ENCODE measurements around the gene SDC1.
A peak's percentile ranks its signal among the peaks of the same experiment; 100 is the strongest.
"Not testable (repeated sequence)": the region's sequence is repeated elsewhere in the genome, so short reads cannot be mapped to it uniquely, and the experiment has no call there.

Gene SDC1

DNA sequence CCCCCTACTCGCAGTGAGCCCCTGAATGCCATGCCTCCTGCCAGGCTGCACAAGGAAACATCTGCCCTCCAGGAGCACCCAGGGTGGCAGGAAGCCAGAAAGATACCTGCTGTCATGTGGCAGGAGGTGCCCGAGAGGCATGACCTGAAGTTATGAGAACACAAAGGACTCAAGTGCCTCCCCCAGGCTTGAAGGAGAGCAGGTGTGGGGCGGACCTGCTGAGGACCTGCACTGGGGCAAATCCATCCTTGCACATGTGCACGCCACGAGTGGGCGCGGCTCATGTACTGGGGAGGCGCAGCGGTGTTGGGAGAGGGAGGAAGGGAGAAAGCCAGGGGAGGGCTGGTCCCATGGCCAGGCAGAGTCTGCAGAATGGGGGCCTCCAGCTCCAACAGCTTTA is 26.9 kb downstream of the SDC1 start:
- no peak overlapping the region for H3K4me3 ChIP-seq (ENCODE audit: low read length)
- H3K9ac ChIP-seq (ENCODE audit: low read length) = no peak overlapping the region
- no peaks in the 10 kb centered on the region for H3K27me3 ChIP-seq (ENCODE audit: control insufficient read depth, insufficient read depth, low read length)
- H3K9me3 ChIP-seq (ENCODE audit: control insufficient read depth, low read length) = no peaks in the 10 kb centered on the region
- peaks cover 73% of the 10 kb centered on the region for H3K4me1 ChIP-seq (ENCODE audit: control insufficient read depth, insufficient read depth, low read length)
- H3K36me3 ChIP-seq (ENCODE audit: control insufficient read depth, insufficient read depth, low read length) = peaks cover 11% of the 10 kb centered on the region

DNA sequence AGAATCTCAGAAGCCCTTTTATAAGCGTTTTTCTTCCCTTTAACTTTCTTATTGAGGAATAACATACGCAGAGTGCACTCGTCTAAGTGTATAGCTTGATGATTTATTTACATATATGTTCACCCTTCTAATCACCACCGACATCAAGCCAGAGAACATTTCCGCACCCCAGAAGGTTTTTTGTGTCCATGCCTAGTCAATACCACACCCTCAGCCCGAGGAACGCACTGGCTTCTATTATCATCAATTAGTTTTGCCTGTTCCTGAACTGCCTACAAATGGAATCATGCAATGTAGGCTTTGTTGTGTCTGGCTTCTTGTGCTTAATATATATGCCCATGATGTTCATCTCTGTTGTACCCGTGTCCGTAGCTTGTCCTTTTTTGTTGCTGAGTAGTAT is 27.7 kb downstream of the SDC1 start:
- no peak overlapping the region for H3K9ac ChIP-seq (ENCODE audit: low read length)
- no peak overlapping the region for H3K4me3 ChIP-seq (ENCODE audit: low read length)
- H3K4me1 ChIP-seq (ENCODE audit: control insufficient read depth, insufficient read depth, low read length) = peaks cover 78% of the 10 kb centered on the region
- peaks cover 7% of the 10 kb centered on the region for H3K36me3 ChIP-seq (ENCODE audit: control insufficient read depth, insufficient read depth, low read length)
- H3K9me3 ChIP-seq (ENCODE audit: control insufficient read depth, low read length) = no peaks in the 10 kb centered on the region
- no peaks in the 10 kb centered on the region for H3K27me3 ChIP-seq (ENCODE audit: control insufficient read depth, insufficient read depth, low read length)

DNA sequence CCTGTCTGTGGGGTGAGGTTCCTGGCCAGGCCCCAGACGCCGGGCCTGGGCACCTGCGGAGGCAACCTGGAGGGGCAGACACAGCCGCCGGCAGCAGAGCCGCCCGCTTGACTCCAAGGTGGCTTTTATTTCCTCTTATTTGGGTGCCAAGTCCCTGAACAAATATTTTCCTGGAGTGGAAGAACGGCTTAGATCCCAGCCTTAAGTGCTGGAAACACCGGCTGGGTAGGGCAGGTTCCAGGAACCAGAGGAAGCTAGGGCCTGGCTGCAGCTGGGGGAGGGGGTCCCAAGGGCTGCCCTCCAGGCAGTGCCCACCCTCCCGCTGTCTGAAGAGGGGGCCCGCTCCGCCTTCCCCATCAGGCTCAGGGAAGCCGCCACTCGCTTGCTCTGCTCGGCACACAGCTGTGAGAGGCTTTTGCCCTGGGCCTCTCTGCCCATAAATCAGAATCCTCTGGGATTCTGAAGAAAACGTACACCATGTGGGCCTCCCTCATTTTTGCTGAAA is 28.2 kb downstream of the SDC1 start:
- H3K4me3 ChIP-seq (ENCODE audit: low read length) = no peak overlapping the region
- peaks cover 81% of the 10 kb centered on the region for H3K4me1 ChIP-seq (ENCODE audit: control insufficient read depth, insufficient read depth, low read length)
- H3K27me3 ChIP-seq (ENCODE audit: control insufficient read depth, insufficient read depth, low read length) = no peaks in the 10 kb centered on the region
- no peaks in the 10 kb centered on the region for H3K9me3 ChIP-seq (ENCODE audit: control insufficient read depth, low read length)
- peaks cover 7% of the 10 kb centered on the region for H3K36me3 ChIP-seq (ENCODE audit: control insufficient read depth, insufficient read depth, low read length)
- no peak overlapping the region for H3K9ac ChIP-seq (ENCODE audit: low read length)

DNA sequence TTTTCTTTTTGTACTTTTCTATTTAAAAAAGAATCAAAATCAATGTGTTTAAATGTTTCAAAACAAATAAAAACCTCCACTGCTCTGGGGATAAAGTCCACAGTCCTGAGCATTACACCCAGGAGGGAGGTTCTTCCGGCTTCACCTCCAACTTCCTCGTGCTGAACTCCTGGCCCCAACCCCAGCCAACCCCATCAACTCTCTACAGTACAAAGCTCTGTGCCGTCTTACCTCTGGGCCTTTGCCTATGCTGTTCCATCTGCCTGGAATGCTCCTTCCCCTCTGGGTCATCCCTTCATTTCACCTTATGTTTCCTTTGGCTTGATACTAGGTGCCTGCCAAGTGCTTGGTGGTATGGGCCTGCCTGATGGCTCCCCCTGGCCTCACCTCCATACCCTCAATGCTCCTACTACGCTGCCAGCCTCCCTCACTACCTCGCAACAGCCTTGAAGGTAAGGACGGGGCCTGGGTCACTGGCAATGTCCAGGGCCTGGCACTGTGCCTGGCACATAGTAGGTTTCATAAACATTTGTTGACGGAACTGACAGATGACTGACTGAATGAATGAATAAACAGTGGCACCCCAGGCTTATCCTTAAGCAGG is 28.8 kb downstream of the SDC1 start:
- Histone ChIP-seq H3K36me3 (ENCODE audit: control insufficient read depth, insufficient read depth, low read length) (peaks cover 6% of the 10 kb centered on the region), H3K9me3 (ENCODE audit: control insufficient read depth, low read length) (no peaks in the 10 kb centered on the region), H3K4me1 (ENCODE audit: control insufficient read depth, insufficient read depth, low read length) (peaks cover 86% of the 10 kb centered on the region), H3K9ac (ENCODE audit: low read length) (peak overlapping the region; percentile 16), H3K27me3 (ENCODE audit: control insufficient read depth, insufficient read depth, low read length) (no peaks in the 10 kb centered on the region), H3K4me3 (ENCODE audit: low read length) (no peak overlapping the region)

DNA sequence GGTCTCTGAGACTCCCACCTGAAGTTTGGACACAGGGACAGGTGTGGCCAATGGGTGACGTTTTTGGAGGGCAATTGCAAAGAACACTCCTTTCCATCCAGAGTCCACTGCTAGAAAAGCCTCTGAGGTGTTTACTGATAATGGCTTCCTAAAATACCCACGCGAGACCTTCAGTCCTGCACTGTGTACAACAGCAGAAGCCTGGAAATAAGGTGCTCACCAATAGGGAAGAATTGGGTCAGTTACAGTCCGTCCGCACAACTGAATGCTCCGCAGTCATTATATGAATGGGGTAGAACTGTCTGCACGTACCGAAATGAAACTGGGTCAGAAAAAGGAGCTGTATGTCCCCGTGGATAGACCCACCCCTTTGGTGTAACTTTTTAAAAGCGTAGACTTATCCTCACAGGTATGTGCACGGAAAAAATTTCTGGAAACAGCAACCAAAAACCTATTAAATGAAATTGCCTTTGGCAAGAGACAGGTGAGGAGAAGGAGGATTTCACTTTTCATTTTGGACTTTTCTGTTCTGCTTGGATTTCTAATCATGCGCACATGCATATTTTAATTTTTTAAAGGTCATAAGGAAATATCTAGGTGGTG is 29.4 kb downstream of the SDC1 start:
- Histone ChIP-seq H3K4me1 (ENCODE audit: control insufficient read depth, insufficient read depth, low read length) (peaks cover 83% of the 10 kb centered on the region), H3K9me3 (ENCODE audit: control insufficient read depth, low read length) (no peaks in the 10 kb centered on the region), H3K27me3 (ENCODE audit: control insufficient read depth, insufficient read depth, low read length) (no peaks in the 10 kb centered on the region), H3K36me3 (ENCODE audit: control insufficient read depth, insufficient read depth, low read length) (no peaks in the 10 kb centered on the region), H3K4me3 (ENCODE audit: low read length) (peak overlapping the region; percentile 45), H3K9ac (ENCODE audit: low read length) (peak overlapping the region; percentile 30)

DNA sequence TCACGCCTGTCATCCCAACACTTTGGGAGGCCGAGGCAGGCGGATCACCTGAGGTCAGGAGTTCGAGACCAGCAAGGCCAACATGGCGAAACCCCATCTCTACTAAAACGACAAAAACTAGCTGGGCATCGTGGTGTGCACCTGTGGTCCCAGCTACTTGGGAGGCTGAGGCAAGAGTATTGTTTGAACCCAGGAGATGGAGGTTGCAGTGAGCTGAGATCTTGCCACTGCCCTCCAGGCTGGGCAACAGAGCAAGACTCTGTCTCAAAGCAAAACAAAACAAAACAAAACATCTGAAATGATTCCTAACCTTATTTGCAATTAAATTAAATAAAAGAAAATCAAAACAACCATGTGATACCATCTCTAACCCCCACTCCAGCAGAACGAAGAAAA is 29.9 kb downstream of the SDC1 start:
- Histone ChIP-seq H3K9ac (ENCODE audit: low read length) (peak overlapping the region; percentile 30), H3K4me1 (ENCODE audit: control insufficient read depth, insufficient read depth, low read length) (peaks cover 81% of the 10 kb centered on the region)
- not testable (repeated sequence) for H3K4me3 ChIP-seq (ENCODE audit: low read length); H3K36me3 ChIP-seq (ENCODE audit: control insufficient read depth, insufficient read depth, low read length); H3K9me3 ChIP-seq (ENCODE audit: control insufficient read depth, low read length); H3K27me3 ChIP-seq (ENCODE audit: control insufficient read depth, insufficient read depth, low read length)

DNA sequence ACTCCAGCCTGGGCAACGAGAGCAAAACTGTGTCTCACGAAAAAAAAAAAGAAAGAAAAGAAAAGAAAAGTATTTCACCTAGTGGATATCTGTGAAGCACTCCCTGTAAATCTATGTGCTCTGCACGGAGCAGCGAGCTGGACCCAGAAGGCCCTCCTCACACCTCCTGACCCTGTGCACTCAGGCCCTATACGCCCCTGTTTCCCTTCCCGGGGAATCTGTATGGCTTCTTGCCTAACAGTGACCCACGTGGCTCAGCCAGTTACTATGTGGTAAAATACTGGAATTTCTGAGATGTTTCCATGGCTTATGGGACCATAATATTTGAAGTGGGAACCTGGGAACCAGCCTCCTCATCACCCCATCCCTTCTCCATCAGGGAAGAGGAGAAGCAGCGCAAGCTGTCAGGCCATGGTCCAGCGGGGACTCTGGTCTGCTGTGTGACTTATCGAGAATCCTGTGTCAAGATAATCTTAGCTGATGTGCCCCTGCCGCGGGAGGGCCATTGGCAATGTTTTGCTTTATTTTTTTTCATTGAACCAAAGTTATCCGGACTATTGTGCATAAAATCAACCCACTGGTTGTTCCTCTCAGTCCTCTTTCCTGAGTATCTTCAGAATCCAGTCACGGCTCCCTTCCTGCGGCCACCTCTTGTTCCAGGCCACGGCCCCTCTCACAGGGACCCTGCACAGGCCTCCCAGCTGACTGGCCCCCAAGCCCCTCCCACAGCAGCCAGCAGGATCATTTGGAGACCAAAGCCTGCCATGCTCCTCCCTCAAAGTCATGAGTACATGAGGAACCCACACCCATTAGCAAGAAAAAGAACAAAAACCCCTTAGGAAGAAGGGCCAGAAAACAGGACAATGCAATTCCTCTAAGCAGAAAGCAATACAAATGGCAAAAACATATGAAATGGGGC is 30.6 kb downstream of the SDC1 start:
- Histone ChIP-seq H3K4me3 (ENCODE audit: low read length) (no peak overlapping the region), H3K27me3 (ENCODE audit: control insufficient read depth, insufficient read depth, low read length) (no peaks in the 10 kb centered on the region), H3K9ac (ENCODE audit: low read length) (no peak overlapping the region), H3K9me3 (ENCODE audit: control insufficient read depth, low read length) (no peaks in the 10 kb centered on the region), H3K4me1 (ENCODE audit: control insufficient read depth, insufficient read depth, low read length) (peaks cover 81% of the 10 kb centered on the region), H3K36me3 (ENCODE audit: control insufficient read depth, insufficient read depth, low read length) (no peaks in the 10 kb centered on the region)

DNA sequence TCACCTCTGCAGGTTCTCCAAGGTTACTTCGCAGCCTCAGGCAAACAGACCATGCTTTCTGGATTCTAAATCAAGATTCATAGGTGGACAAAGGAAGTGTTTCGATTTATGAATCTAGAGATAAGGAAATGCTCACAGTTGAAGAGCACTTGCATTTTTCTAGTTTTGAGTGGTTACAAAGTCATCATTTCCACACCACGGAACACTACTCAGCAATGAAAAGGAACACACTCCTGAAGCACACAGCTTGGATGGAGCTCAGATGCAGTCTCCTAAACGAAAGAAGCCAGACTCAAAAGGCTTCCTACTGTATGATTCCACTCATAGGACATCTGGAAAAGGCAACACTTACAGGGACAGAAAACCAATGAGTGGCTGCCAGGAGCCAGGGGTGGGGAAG is 31.7 kb downstream of the SDC1 start:
- Histone ChIP-seq H3K9ac (ENCODE audit: low read length) (no peak overlapping the region), H3K27me3 (ENCODE audit: control insufficient read depth, insufficient read depth, low read length) (no peaks in the 10 kb centered on the region), H3K4me1 (ENCODE audit: control insufficient read depth, insufficient read depth, low read length) (peaks cover 72% of the 10 kb centered on the region), H3K36me3 (ENCODE audit: control insufficient read depth, insufficient read depth, low read length) (no peaks in the 10 kb centered on the region), H3K9me3 (ENCODE audit: control insufficient read depth, low read length) (no peaks in the 10 kb centered on the region), H3K4me3 (ENCODE audit: low read length) (no peak overlapping the region)

DNA sequence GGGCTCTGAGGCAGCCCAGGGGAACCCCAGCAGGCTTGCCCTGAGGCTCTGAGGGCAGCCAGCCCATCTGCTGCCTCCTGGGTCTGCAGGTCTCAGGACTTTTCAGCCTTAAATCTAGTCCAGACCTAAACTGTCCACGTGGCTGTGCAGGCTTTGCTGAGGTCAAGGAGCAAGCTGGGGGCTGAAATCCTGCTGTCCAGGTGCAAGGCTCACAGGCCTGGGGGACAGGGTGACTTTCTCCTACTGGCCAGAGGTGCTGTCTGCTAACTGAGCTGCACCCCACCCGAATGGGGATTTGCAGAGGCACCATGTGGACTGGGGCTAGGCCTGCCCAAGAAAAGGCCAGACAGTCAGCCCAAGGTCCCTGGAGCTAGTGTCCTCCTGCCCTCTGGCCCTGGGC is 32.1 kb downstream of the SDC1 start:
- H3K9ac ChIP-seq (ENCODE audit: low read length) = no peak overlapping the region
- H3K9me3 ChIP-seq (ENCODE audit: control insufficient read depth, low read length) = no peaks in the 10 kb centered on the region
- no peaks in the 10 kb centered on the region for H3K36me3 ChIP-seq (ENCODE audit: control insufficient read depth, insufficient read depth, low read length)
- no peaks in the 10 kb centered on the region for H3K27me3 ChIP-seq (ENCODE audit: control insufficient read depth, insufficient read depth, low read length)
- no peak overlapping the region for H3K4me3 ChIP-seq (ENCODE audit: low read length)
- H3K4me1 ChIP-seq (ENCODE audit: control insufficient read depth, insufficient read depth, low read length) = peaks cover 72% of the 10 kb centered on the region

DNA sequence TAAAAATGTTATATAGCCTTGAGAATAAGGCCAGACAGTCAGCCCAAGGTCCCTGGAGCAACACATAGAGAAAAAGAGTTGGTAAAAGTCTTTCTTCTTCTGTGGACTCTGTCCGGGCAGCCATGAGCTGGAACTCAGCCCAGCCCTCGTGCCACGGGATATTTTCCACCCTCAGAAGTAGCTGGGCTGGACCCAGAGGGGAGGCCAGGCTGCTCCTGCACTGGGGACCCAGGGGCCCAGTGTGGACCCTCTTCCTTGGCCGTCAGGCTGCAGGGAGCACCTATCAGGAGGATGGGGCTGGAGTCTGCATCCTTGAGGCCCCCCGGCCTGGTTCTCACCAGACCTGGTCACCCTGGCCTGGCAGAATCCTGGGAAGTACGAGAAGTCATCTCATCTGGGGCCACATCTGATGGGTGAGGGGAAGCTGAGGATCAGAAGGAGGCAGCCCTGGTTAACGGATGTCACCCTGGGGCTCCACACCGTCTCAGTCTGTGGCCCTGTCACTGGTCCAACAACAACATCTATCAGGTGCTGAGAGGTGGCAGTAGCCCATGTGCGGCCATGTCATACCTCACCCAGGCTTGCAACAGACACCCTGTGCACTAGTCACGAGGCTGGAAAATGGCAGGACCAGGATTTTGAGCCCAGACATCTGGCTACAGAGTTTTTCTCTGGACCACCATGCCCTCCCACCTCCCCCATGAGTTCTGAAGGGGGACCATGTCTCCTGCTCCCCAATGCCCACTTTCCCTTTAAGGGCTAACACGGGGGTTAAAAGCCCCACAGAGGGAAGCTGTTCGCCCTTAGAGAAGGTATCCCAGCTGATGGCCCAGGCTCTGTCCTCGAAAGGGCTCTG is 33.0 kb downstream of the SDC1 start:
- Histone ChIP-seq H3K27me3 (ENCODE audit: control insufficient read depth, insufficient read depth, low read length) (no peaks in the 10 kb centered on the region), H3K4me3 (ENCODE audit: low read length) (no peak overlapping the region), H3K9me3 (ENCODE audit: control insufficient read depth, low read length) (no peaks in the 10 kb centered on the region), H3K9ac (ENCODE audit: low read length) (no peak overlapping the region), H3K36me3 (ENCODE audit: control insufficient read depth, insufficient read depth, low read length) (no peaks in the 10 kb centered on the region), H3K4me1 (ENCODE audit: control insufficient read depth, insufficient read depth, low read length) (peaks cover 71% of the 10 kb centered on the region)

DNA sequence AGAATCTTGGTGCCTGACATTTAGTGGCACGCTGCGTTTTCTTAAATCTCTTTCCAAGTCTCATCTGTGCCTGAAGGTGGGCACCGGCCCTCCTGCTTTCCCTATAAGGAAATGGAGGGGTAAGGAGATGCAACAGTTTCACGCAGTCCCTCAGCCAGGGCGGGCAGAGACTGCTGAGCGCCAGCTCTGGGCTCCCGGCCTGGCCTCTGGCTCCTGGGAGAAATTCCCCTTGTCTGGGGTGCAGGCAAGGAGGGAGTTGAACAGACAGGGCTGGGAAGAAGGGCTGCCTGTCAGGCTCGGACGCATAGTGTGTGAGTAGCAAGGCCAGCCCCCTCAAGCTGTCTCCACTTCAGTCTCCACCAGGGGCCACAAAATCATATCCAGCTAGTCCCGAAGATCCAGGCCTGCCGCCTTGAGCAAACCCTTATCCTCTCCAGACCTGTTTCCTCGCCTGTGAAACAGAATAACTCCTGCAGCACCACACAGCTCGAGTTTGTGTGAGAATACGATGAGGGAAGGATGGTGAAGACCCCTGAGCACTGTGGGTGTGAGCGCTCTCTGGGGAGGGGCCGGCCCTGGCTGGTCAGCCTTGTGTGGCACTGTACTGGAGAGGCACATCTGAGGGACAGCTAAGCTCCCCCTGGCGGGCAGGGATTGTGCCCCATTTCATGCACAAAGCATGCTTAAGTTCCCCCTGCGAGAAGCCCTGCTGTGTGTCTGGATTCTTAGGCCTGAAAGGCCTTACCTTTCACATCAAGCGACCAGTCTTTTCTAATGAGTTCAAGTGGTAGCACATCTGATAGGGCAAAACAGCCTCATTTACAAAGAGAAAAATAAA is 33.8 kb downstream of the SDC1 start:
- H3K36me3 ChIP-seq (ENCODE audit: control insufficient read depth, insufficient read depth, low read length) = no peaks in the 10 kb centered on the region
- H3K4me3 ChIP-seq (ENCODE audit: low read length) = no peak overlapping the region
- no peak overlapping the region for H3K9ac ChIP-seq (ENCODE audit: low read length)
- no peaks in the 10 kb centered on the region for H3K27me3 ChIP-seq (ENCODE audit: control insufficient read depth, insufficient read depth, low read length)
- no peaks in the 10 kb centered on the region for H3K9me3 ChIP-seq (ENCODE audit: control insufficient read depth, low read length)
- H3K4me1 ChIP-seq (ENCODE audit: control insufficient read depth, insufficient read depth, low read length) = peaks cover 71% of the 10 kb centered on the region

Measured in mucosa of stomach (tissue), 1 donor.